ENCODE measurements around the gene AGTR1.
"Not testable (repeated sequence)": the region's sequence is repeated elsewhere in the genome, so short reads cannot be mapped to it uniquely, and the experiment has no call there.

AGTR1 gene

GRCh38 chr3:148759430-148759829 is 61.7 kb downstream of the AGTR1 start:
- no peak for DNase-seq

- DNase-seq: no peak
These were observed 65.5 kb downstream of the AGTR1 start for GRCh38 chr3:148763156-148763680.

GRCh38 chr3:148763986-148764935 is 66.6 kb downstream of the AGTR1 start:
- no peak for DNase-seq

- no peak for DNase-seq
These were observed 74.7 kb downstream of the AGTR1 start for GRCh38 chr3:148772361-148772760.

GRCh38 chr3:148772835-148773234 is 75.1 kb downstream of the AGTR1 start:
- no peak for DNase-seq

GRCh38 chr3:148773805-148774204 is 76.1 kb downstream of the AGTR1 start:
- no peak for DNase-seq

- no peak for DNase-seq
These were observed 81.2 kb downstream of the AGTR1 start for GRCh38 chr3:148778926-148779325.

GRCh38 chr3:148785026-148785425 is 87.3 kb downstream of the AGTR1 start:
- not testable (repeated sequence) for DNase-seq

GRCh38 chr3:148786159-148786558 is 88.5 kb downstream of the AGTR1 start:
- DNase-seq: not testable (repeated sequence)

- DNase-seq: no peak
These were observed 91.4 kb downstream of the AGTR1 start for GRCh38 chr3:148789146-148789545.

- no peak for DNase-seq
These were observed 92.2 kb downstream of the AGTR1 start for GRCh38 chr3:148789906-148790305.

GRCh38 chr3:148790370-148790769 is 92.7 kb downstream of the AGTR1 start:
- no peak for DNase-seq

- DNase-seq: no peak
These were observed 93.4 kb downstream of the AGTR1 start for GRCh38 chr3:148790851-148791735.

GRCh38 chr3:148791920-148792319 is 94.2 kb downstream of the AGTR1 start:
- no peak for DNase-seq

GRCh38 chr3:148792516-148792915 is 94.8 kb downstream of the AGTR1 start:
- DNase-seq: no peak

Measured in NCI-H1930 (cell line).